ENCODE results near the gene SH3GL2.

The SH3GL2 gene

GRCh38 chr9:17660158-17660557 lies 81.3 kb downstream of the SH3GL2 start:
- DNase-seq (ENCODE audit: low read depth), result no peak

- no peak for DNase-seq (ENCODE audit: low read depth)
Observed at GRCh38 chr9:17665450-17665849, 86.6 kb downstream of the SH3GL2 start.

- no peak for DNase-seq (ENCODE audit: low read depth)
Observed at GRCh38 chr9:17669206-17669605, 90.3 kb downstream of the SH3GL2 start.

DNA sequence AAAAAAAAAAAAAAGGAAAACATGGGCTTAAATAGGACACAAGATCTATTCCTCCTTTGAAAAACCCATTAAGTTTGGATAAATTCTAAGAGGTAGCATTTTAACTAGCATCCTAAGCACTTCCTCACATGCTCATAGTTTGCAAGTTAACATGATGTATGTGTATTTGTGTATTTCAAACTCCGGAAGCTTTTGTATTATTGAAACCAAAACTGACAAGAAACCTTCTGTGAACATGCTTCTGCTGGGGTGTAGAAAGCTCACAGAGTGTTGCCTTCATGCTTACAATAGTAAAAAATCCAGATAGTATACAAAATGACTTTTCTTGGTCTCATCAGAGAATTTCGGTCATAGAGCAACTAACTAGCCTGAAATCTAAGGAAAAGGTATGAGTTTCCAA lies 103.8 kb downstream of the SH3GL2 start:
- no peak for DNase-seq (ENCODE audit: low read depth)

DNA sequence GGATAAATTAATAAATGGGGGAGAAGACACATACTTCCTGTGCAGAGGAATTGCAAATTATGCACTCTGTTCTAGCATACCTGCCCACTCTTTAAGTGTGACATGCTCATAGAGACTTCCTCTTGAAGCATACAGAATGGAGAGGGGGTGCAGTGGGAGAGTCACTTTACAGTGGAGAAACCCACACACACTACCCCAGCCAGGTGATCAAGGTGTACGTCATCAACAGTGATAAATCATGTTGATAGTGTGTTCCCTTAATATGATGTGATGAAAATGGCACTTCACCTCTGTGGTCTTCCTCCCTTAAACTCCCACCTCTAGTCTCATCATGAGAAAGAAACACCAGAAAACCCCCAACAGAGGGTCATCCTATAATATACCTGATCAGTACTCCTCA lies 110.0 kb downstream of the SH3GL2 start:
- DNase-seq (ENCODE audit: low read depth), result no peak

DNA sequence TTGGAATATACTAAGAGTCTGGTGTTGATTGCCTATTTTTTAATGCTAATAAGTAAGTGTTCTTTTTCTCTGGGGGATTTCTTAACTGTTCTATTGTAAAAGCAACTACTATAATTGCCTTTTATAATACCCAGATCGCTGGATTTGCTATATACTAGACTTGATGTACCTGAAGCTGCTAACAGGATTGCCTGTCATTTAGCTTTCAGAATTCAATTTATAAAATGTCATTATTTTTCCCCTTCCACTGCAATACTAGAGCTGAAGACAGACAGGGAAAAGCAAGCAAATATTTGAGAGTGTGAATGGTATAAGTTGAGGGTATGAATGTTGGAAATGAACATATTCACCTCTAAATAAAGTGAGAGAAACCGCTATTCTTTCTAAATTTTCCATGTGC lies 115.5 kb downstream of the SH3GL2 start:
- DNase-seq (ENCODE audit: low read depth), result no peak

- no peak for DNase-seq (ENCODE audit: low read depth)
Observed at GRCh38 chr9:17695482-17695881, 116.6 kb downstream of the SH3GL2 start.

GRCh38 chr9:17699615-17700330 lies 120.9 kb downstream of the SH3GL2 start:
- DNase-seq (ENCODE audit: low read depth), result no peak

DNA sequence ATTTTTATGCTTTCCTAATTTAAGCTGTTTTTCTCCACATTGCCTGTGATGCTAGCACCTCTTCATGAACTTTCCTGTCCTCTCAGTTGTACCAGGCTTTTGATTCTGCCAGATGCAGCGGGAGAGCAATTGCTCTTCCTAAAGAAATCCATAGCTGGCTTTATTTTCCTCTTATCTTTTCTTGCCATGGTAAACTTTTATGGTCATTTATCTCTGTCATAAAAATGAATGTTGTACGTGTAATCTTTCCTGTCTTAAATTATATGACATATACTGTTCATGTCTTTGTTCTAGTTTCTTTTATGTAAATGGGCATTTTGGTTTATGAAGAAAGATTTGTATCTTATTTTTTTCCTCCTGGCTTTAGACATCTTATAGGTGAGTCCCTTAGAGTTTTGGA lies 127.5 kb downstream of the SH3GL2 start:
- no peak for DNase-seq (ENCODE audit: low read depth)

GRCh38 chr9:17719053-17719452 lies 140.2 kb downstream of the SH3GL2 start:
- DNase-seq (ENCODE audit: low read depth), result no peak

DNA sequence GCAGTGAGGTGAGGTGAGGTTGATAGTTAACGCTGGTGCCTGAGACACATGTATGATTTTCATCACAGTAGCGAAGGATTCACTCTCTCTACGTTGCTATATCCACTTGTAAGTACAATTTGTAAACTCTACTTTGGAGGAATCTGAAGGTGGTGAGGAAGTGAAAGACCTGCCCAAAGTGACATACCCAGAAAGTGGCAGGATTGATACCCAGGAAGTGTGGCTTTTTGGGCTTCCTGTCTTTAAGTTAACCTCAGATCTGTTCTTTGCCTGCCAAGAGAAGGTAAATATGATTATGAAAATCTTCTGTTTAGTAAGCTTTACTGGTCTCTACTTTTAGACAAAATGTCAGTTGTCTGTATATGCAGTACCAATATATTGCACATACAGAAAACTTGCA lies 143.1 kb downstream of the SH3GL2 start:
- DNase-seq (ENCODE audit: low read depth), result no peak

DNA sequence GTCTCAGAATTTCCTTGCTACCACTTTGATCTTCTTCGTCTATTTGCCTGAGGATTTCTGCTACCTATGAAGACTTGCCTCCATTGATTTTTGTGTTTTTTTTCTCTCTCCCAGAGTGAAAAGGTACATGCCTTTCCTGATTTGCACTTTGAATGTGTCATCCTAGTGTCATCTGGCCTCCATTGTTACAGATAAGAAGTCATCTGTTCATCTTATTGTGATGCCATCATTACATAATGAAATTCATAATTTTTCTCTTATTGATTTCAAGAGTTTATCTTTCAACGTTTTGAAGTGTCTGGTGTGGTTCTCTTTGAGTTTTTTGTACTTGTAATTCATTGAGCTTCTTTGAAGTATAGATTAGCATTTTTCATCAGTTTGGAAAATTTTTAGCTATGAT lies 144.8 kb downstream of the SH3GL2 start:
- no peak for DNase-seq (ENCODE audit: low read depth)

- DNase-seq (ENCODE audit: low read depth), result no peak
Observed at GRCh38 chr9:17725399-17726010, 146.6 kb downstream of the SH3GL2 start.

DNA sequence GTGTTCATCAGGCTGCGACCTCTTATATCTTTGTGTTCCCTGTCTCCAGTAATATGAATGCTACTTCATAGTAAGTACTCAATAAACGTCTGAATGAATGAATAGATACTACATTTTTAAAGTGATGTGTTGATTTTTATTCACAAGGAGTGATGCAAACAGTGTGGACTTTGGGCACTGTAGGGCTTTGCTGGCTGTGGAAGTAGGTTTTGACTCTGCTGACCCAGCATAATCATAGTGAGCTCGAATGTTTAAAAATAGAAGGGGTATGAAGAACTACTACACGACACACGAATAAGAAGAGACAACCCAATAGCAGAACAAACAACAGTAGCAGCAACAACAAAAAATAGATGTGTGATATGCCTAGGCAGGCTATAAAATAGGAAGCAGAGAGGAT lies 147.4 kb downstream of the SH3GL2 start:
- DNase-seq (ENCODE audit: low read depth), result no peak

- DNase-seq (ENCODE audit: low read depth), result no peak
Observed at GRCh38 chr9:17730899-17731298, 152.0 kb downstream of the SH3GL2 start.

DNA sequence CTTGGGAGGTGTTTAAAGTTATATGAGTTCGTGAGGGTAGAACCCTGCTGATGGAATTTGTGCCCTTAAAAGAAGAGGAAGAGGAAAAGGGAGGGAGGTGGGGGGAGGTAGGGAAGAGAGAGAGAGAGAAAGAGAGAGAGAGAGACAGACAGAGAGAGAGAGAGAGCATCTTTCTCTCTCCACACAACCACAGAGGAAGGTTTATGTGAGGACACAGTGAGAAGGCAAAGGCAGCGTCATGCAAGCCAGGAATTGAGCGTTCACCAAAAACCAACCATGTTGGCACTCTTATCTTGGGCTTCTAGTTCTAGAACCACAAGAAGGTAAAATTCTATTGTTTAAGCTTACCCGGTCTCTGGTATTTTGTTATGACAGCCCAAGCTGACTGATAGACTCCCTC lies 152.4 kb downstream of the SH3GL2 start:
- no peak for DNase-seq (ENCODE audit: low read depth)

GRCh38 chr9:17734674-17735073 lies 155.8 kb downstream of the SH3GL2 start:
- no peak for DNase-seq (ENCODE audit: low read depth)

DNA sequence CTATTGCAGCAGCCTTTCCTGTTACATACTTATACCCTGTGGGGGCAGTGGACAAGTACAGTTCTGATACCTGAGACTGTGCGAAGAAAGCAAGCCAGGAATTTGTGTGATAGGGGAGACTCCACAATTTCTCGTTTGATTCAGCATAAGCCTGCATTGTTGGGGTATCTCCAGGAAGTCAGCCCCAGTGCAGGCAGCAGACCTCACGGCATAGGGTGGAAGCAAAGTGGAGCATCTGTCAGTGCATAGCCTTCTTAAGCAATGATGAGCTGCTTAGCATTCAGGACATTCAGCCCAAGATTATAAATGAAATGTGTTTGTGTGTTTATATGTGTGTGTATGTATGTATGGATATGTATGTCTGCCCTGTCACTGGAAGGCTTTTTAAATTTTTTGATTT lies 157.0 kb downstream of the SH3GL2 start:
- no peak for DNase-seq (ENCODE audit: low read depth)

DNA sequence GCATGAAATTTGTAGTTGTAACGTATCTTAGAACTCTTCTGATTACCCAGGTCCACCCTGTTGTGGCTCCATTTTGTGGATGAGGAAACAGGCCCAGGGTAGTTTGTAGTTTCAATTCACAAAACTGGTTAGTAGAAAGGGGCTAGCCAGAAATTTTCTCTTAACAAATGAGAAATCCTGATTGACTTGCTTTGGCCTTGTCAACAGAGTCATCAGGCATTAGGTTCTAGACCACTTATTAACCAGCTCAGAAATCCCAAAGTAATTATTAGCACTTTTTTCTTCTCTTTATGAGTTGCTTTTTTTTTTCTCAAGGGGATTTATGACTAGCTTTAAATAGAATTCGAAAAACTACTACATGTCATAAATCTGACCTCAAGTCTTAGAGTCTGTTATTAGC lies 160.2 kb downstream of the SH3GL2 start:
- DNase-seq (ENCODE audit: low read depth), result no peak

- DNase-seq (ENCODE audit: low read depth), result no peak
Observed at GRCh38 chr9:17739736-17740135, 160.9 kb downstream of the SH3GL2 start.

DNA sequence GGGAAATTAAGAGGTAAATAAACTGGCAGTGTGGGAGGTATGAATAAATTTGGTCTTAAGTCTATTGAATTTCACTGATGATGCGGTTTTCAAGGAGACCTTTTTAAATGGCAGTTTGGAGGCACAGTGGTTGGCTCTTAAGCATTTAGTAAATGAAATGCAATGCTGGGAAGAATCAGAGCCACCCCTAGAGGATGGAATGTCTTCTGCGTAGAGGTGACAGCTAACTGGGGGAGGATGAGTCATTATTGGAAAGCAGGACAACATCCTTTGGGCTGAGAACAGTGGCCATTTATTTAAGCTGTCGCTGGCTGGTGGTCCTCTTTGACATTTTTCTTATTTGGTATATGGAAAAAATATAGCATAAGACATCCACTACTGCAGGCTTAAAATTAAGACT lies 163.2 kb downstream of the SH3GL2 start:
- DNase-seq (ENCODE audit: low read depth), result no peak

DNA sequence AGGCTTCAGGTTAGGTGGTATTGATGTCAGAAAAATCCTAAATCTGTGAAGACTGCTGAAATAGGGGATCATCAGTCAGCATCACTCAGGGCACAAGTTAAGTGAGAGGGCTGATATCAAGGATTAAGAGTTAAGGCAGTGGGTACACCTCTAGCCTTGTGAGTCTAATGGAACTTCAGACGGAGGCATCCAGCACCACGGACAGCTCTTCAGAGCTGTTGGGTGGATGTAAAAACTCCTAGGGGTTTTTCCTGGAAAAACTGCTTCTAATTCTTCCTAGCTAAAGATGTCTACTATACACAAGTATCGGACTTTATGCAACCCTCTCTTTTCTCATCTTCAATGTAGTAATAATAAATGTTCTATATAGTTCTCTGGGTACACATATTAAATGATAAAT lies 165.9 kb downstream of the SH3GL2 start:
- DNase-seq (ENCODE audit: low read depth), result no peak

GRCh38 chr9:17750269-17750668 lies 171.4 kb downstream of the SH3GL2 start:
- DNase-seq (ENCODE audit: low read depth), result no peak

GRCh38 chr9:17751486-17751885 lies 172.6 kb downstream of the SH3GL2 start:
- DNase-seq (ENCODE audit: low read depth), result no peak

All from HS-27A (cell line).